Activated naive CD8-positive, alpha-beta T cell treated with anti-CD3 and anti-CD28 coated beads, Interleukin-2, amount 50 U/mL, for 24 hours (primary cell): ENCODE measurements around the gene HARBI1.
A peak's percentile ranks its signal among the peaks of the same experiment; 100 is the strongest.
"Not testable (repeated sequence)": the region's sequence is repeated elsewhere in the genome, so short reads cannot be mapped to it uniquely, and the experiment has no call there.

Experiments used
- ATAC-seq: fragments of 150-1000 bp; cut with Tn5 transposase; one replicate; pipeline ENCODE4 v1.10.0; 2021
- DNase-seq: peaks from one replicate; pipeline ENCODE4 v3.0.0; 2021
- H3K27ac Mint-ChIP-seq: one replicate; pipeline ENCODE4 v1.8.0; 2021; ENCODE audit warnings: mild to moderate bottlenecking, mixed read lengths
- H3K27me3 Mint-ChIP-seq: one replicate; pipeline ENCODE4 v1.8.0; 2021; ENCODE audit warnings: mixed read lengths
- H3K36me3 Mint-ChIP-seq: one replicate; pipeline ENCODE4 v1.8.0; 2021; ENCODE audit warnings: low read depth, mixed read lengths
- H3K4me1 Mint-ChIP-seq: one replicate; pipeline ENCODE4 v1.8.0; 2021; ENCODE audit warnings: mixed read lengths
- H3K4me3 Mint-ChIP-seq: one replicate; pipeline ENCODE4 v1.8.0; 2021; ENCODE audit warnings: mild to moderate bottlenecking, moderate library complexity, mixed read lengths
- H3K9me3 Mint-ChIP-seq: one replicate; pipeline ENCODE4 v1.8.0; 2021; ENCODE audit warnings: mixed read lengths

HARBI1 gene

DNA sequence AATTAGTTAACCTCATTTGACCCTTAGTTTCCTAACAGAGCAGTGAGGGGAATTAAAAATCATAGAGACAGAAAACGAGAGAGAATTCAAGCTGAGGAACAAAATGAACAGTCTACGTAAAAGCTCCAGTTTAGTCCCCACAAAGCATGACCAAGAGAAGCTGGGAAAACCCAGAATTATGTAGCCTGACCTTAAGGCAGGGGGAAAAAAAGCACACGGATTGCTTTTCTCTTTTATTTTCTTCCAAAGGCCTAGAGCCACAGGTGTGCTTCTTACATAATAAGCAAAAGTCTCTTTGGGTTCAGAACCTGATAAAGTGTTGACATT lies 22.7 kb downstream of the HARBI1 start:
- Mint-ChIP-seq H3K4me1 (peaks cover 39% of the 10 kb centered on the region), H3K9me3 (no peaks in the 10 kb centered on the region), H3K36me3 (no peaks in the 10 kb centered on the region), H3K27ac (peak overlapping the region; percentile 79), H3K27me3 (no peaks in the 10 kb centered on the region), H3K4me3 (peak overlapping the region; percentile 96)
- DNase-seq (no peak), ATAC-seq (no peak)

DNA sequence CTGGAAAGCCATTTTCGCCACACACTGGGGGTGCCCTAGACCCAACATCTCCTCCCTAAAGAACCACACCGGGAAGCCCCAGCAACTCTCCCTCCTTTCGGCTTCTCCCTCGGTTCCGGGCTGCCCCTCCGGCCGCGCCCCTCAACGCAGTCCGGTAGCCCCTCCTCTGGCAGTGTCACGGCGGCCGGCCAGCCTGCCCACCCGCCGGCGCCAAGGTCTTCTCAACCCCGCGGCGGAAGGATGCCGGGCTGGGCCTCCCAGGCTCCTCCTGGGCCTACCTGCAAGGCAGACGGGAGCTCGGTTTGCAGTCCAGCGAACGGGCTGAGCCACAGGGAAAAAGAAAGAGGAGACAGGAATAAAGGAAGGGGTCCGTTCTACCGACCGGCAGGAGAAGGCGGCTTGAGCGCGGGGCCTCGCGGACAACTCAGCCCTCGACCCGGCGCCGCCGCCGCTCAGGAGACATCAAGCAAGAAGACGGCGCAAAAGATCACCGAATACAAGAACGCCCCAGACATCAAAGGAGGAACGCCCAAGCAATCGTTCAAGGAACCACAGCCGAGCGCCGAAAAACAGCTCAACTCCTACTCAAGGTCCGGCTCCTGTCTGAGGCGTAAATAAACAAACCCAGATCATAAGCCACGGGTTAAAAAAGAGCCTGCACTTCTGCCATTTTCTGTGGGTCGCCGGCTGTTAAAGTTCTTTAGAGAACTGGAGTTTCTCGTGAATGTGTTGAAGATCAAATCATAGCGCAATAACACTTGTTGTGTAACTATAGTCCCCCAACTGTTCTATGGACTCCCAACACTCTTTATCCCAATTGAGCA lies 23.3 kb downstream of the HARBI1 start, which contains the start of gene AMBRA1:
Gene AMBRA1, minus strand, starts transcription at position 474 of the 824 bp plus-strand sequence. CDS start 45,643 bp downstream, outside the sequence.
- Mint-ChIP-seq H3K4me1 (peaks cover 45% of the 10 kb centered on the region), H3K9me3 (no peaks in the 10 kb centered on the region), H3K4me3 (peak within 1 kb of the TSS; percentile 96), H3K27me3 (no peaks in the 10 kb centered on the region), H3K36me3 (no peaks in the 10 kb centered on the region), H3K27ac (peak within 1 kb of the TSS; percentile 79)
- peak; percentile 83 for DNase-seq
- ATAC-seq, result peak; percentile 94

DNA sequence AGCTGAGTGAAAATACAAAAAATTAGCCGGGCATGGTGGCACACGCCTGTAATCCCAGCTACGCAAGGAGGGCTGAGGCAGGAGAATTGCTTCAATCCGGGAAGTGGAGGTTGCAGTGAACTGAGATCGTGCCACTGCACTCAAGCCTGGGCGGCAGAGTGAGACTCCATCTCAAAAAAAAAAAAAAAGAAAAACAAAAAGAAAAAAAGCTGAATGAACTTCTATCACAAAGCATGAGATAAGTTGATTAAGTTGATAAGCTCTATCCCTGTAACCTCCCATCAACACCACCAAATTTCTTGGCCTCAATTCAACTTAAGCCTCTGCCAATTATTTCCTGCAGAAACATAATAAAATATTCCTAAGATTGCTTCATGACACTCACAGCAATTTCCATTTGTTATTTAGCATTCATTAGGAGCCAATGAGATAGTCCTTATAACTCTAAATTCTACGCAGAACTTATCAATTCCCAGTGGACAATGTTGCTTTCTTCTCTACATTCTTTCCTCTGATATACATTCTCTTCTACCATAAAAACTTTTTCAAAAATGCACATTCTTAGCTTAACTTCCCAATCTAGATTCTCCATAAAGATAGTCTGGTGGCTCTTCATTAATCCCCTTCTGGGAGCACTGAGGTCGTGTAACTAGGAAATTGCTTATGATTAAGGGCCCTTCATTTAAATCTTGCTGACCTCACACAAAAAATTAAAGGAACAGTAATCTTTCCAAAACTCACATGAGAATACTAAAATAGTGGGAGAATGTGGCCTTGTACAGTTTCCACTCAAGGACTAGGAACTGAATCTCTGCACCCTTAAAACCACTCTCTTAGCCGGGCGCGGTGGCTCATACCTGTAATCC lies 26.1 kb downstream of the HARBI1 start:
- Mint-ChIP-seq H3K27ac (no peak overlapping the region), H3K36me3 (no peaks in the 10 kb centered on the region), H3K9me3 (no peaks in the 10 kb centered on the region), H3K4me3 (peak overlapping the region; percentile 0), H3K27me3 (no peaks in the 10 kb centered on the region), H3K4me1 (peaks cover 43% of the 10 kb centered on the region)
- no peak for ATAC-seq
- no peak for DNase-seq

DNA sequence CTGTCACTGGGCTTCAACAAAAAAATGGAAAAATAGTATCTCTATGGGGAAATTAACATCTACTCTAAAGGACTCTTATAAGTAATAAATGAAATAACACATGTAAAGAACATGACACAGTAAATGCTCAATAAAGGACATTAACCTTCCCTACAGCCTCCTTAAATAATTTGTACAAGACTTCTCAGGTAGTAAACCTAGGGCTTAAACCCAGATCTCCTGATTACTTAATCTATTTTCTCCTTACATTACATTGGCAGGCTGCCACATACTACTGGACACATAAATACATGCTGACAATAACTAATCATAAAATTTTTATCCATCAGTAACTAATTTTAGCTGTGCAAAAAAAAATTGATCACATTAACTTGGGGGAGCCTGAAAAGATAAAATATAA lies 28.1 kb downstream of the HARBI1 start:
- Mint-ChIP-seq H3K27me3 (no peaks in the 10 kb centered on the region), H3K4me3 (no peak overlapping the region), H3K36me3 (peaks cover 1% of the 10 kb centered on the region), H3K27ac (no peak overlapping the region), H3K9me3 (no peaks in the 10 kb centered on the region), H3K4me1 (peaks cover 36% of the 10 kb centered on the region)
- ATAC-seq (no peak), DNase-seq (no peak)

DNA sequence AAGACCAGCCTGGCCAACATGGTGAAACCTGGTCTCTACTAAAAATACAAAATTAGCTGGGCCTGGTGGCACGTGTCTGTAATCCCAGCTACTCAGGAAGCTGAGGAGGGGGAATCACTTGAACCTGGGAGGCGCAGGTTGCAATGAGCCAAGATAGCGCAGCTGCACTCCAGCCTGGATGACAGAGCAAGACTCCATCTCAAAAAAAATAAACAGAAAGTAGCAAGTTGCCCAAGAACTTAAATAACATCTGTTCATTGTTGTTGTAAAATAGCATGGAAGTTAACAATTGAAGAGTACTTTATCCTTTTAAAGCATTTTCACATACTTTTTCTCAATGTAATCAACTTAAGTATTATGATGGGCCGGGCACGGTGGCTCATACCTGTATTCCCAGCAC lies 28.9 kb downstream of the HARBI1 start:
- Mint-ChIP-seq H3K36me3 (peaks cover 1% of the 10 kb centered on the region), H3K27me3 (no peaks in the 10 kb centered on the region), H3K27ac (no peak overlapping the region), H3K9me3 (no peaks in the 10 kb centered on the region), H3K4me3 (no peak overlapping the region), H3K4me1 (peaks cover 34% of the 10 kb centered on the region)
- ATAC-seq, result no peak
- DNase-seq, result no peak

DNA sequence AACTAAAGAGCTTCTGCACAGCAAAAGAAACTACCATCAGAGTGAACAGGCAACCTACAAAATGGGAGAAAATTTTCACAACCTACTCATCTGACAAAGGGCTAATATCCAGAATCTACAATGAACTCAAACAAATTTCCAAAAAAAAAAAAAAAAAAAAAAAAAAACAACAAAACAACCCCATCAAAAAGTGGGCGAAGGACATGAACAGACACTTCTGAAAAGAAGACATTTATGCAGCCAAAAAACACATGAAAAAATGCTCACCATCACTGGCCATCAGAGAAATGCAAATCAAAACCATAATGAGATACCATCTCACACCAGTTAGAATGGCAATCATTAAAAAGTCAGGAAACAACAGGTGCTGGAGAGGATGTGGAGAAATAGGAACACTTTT lies 33.5 kb downstream of the HARBI1 start:
- not testable (repeated sequence) for H3K9me3 Mint-ChIP-seq, H3K4me3 Mint-ChIP-seq, ATAC-seq, H3K27me3 Mint-ChIP-seq, DNase-seq, H3K27ac Mint-ChIP-seq, H3K4me1 Mint-ChIP-seq, H3K36me3 Mint-ChIP-seq

GRCh38 chr11:46582588-46582987 lies 34.4 kb downstream of the HARBI1 start:
- no peak overlapping the region for H3K4me3 Mint-ChIP-seq
- no peaks in the 10 kb centered on the region for H3K9me3 Mint-ChIP-seq
- no peak overlapping the region for H3K27ac Mint-ChIP-seq
- no peaks in the 10 kb centered on the region for H3K27me3 Mint-ChIP-seq
- ATAC-seq (no peak), DNase-seq (no peak)
- peaks cover 5% of the 10 kb centered on the region for H3K4me1 Mint-ChIP-seq
- peaks cover 13% of the 10 kb centered on the region for H3K36me3 Mint-ChIP-seq

- Mint-ChIP-seq H3K27me3 (no peaks in the 10 kb centered on the region), H3K4me1 (peaks cover 17% of the 10 kb centered on the region), H3K27ac (no peak overlapping the region), H3K9me3 (peaks cover 5% of the 10 kb centered on the region), H3K4me3 (no peak overlapping the region), H3K36me3 (peaks cover 16% of the 10 kb centered on the region)
- ATAC-seq (no peak), DNase-seq (no peak)
These were observed 40.0 kb downstream of the HARBI1 start for GRCh38 chr11:46577058-46577457.

- DNase-seq, result no peak
- peaks cover 5% of the 10 kb centered on the region for H3K9me3 Mint-ChIP-seq
- H3K4me3 Mint-ChIP-seq, result no peak overlapping the region
- no peaks in the 10 kb centered on the region for H3K27me3 Mint-ChIP-seq
- H3K27ac Mint-ChIP-seq, result no peak overlapping the region
- peaks cover 16% of the 10 kb centered on the region for H3K36me3 Mint-ChIP-seq
- no peak for ATAC-seq
- peaks cover 19% of the 10 kb centered on the region for H3K4me1 Mint-ChIP-seq
These were observed 42.4 kb downstream of the HARBI1 start for GRCh38 chr11:46574656-46575055.

DNA sequence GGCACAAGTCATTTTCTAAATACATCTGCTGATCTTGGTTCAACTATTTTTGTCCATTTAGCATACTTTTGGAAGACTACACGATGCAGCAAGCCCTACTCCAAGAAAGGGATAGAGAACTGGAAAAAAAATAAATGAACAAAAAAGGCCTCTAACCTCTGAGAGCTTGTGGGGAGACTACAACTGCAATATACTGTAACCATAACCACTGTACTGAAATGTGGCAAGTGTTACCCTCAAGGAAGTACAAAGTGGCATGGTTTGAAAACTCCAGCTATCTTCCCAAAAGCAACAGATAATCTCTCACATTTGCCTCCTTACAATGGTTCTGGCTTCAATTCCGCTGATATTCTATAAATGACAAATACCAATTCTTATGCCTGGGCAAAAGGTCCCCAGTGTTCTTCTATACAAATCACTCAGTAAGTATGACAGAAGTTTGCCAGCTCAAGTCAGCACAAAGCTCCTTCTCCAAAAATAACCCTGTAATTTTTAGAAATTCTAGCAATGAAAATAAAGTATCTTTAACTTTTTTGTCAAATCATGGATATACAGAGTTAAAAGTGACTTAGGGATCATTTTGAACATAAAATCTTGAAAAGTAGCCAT lies 46.1 kb downstream of the HARBI1 start:
- ATAC-seq, result no peak

DNA sequence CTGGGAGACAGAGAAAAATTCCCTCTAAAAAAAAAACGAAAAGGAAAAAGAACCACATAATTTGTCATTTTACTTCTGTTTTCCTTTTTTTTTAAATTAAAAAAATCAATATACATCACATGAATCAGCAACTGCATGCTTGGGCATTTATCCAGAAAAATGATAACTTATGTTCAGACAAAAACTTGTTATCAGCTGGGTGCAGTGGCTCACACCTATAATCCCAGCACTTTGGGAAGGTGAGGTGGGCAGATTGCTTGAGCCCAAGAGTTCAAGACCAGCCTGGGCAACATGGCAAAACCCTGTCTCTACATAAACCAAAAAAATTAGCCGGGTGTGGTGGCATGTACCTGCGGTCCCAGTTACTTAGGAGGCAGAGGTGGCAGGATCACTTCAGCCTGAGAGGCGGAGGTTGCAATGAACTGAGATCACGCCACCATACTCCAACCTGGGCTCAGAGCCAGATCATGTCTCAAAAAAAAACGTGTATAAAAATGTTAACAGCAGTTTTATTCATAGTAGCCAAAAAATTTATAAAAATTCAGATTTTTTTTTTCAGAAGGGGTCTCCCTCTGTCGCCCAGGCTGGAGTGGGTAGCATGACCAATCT lies 51.7 kb downstream of the HARBI1 start:
- ATAC-seq (no peak), DNase-seq (no peak)
- H3K4me1 Mint-ChIP-seq, result peaks cover 36% of the 10 kb centered on the region
- no peaks in the 10 kb centered on the region for H3K9me3 Mint-ChIP-seq
- no peak overlapping the region for H3K27ac Mint-ChIP-seq
- H3K27me3 Mint-ChIP-seq, result no peaks in the 10 kb centered on the region
- H3K4me3 Mint-ChIP-seq, result no peak overlapping the region
- H3K36me3 Mint-ChIP-seq, result peaks cover 1% of the 10 kb centered on the region

More for the DNA sequence above, 46.1 kb downstream of the HARBI1 start:
- H3K36me3 Mint-ChIP-seq, result peaks cover 8% of the 10 kb centered on the region
- H3K4me3 Mint-ChIP-seq, result no peak overlapping the region
- H3K27ac Mint-ChIP-seq, result no peak overlapping the region
- H3K4me1 Mint-ChIP-seq, result peaks cover 16% of the 10 kb centered on the region
- H3K9me3 Mint-ChIP-seq, result peaks cover 5% of the 10 kb centered on the region
- DNase-seq, result no peak
- no peaks in the 10 kb centered on the region for H3K27me3 Mint-ChIP-seq

DNA sequence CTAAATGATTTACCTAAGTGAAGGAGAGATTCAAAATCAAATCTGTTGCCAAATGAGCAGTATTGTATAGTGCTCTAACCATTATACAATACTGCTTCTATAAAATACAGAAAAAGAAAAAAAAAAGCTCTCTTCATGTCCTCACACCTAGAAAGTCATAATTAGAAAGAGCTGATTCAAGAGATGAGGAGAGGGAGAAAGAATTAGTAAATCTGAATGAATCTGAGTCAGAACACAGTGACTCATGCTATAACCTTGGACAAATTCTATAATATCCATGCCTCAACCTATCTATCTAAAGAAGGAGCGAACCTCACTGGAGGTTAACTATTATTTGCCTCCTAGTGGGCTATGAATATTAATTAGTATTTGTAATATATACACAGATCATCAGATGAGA lies 52.6 kb downstream of the HARBI1 start:
- Mint-ChIP-seq H3K36me3 (peaks cover 1% of the 10 kb centered on the region), H3K27me3 (no peaks in the 10 kb centered on the region), H3K4me1 (peaks cover 44% of the 10 kb centered on the region), H3K9me3 (no peaks in the 10 kb centered on the region), H3K27ac (no peak overlapping the region), H3K4me3 (no peak overlapping the region)
- ATAC-seq (peak; percentile 88), DNase-seq (no peak)

- Mint-ChIP-seq H3K4me1 (peaks cover 57% of the 10 kb centered on the region), H3K27ac (no peak overlapping the region), H3K27me3 (no peaks in the 10 kb centered on the region), H3K36me3 (peaks cover 3% of the 10 kb centered on the region), H3K4me3 (no peak overlapping the region), H3K9me3 (no peaks in the 10 kb centered on the region)
- no peak for ATAC-seq
- no peak for DNase-seq
These were observed 54.5 kb downstream of the HARBI1 start for GRCh38 chr11:46562527-46562926.

DNA sequence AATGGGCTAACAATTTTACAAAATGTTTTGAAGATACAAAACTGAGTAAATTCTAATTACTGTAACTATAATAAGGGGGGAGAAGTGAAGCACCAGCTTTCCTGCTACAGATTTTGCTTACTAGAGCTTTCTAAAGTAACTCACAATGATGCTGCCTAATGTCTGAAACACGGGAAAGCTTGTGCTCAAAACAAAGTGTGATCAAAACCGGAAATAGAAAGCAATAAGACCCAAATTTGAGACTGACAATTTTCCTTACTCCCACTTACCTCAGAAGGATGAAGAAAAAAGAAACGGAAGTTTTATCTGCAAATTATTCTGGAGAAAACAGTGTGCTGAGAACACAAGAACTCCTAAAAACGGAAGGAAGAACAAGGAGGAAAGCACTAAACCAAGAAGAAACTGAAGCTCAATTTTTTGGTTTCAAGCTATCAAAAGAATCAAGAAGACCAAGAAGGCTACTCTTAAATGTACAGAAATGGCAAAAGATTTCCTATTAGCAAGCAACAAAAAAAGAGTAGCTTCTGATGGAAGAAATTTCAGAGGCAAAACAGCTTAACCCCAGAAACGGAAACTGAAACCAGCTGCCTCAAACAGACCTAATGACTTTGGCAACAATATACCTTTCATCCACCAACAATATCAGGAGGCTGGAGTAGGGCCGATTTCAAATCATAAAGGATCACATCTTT lies 56.6 kb downstream of the HARBI1 start:
- Mint-ChIP-seq H3K9me3 (no peaks in the 10 kb centered on the region), H3K4me1 (peaks cover 70% of the 10 kb centered on the region), H3K27ac (peak overlapping the region; percentile 88), H3K36me3 (peaks cover 3% of the 10 kb centered on the region), H3K4me3 (peak overlapping the region; percentile 78), H3K27me3 (no peaks in the 10 kb centered on the region)
- ATAC-seq (peak; percentile 60), DNase-seq (no peak)
